Measurements from ENCODE around the gene SLC2A9. TPM values are rescaled to one million over a fixed set of nuclear protein-coding genes. Genes with fewer than 3 reads are reported as not detected.
A peak's percentile ranks its signal among the peaks of the same experiment; 100 is the strongest.
"Not testable (repeated sequence)": the region's sequence is repeated elsewhere in the genome, so short reads cannot be mapped to it uniquely, and the experiment has no call there.

Gene SLC2A9
- total RNA-seq, 2 experiments from 2014 or later: 0.77 to 1.6 TPM

DNA sequence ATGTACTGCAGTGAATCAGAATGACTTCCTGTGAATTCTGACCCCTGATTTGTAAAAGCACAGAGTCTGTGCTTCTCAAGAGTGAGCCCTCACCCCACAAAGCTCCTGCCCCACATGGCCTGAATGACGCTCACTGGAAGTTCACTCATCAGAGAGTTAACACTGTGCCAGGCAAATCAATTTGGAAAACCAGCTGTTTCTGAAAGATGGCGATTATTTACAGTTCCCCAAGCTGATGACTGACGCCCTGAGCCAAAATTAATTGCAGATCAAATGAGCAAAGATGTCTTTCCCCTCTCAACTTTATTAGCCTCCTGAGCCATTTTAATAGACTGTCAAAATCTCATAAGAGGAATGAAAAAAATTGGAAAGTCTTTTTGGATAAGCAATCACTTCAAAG is 118.0 kb downstream of the SLC2A9 start:
- H3K9me3 Mint-ChIP-seq: no peaks in the 10 kb centered on the region
- peaks cover 4% of the 10 kb centered on the region for H3K4me1 Mint-ChIP-seq

GRCh38 chr4:9901257-9901656 is 120.0 kb downstream of the SLC2A9 start:
- ATAC-seq (ENCODE audit: low read depth): no peak
- H3K36me3 Mint-ChIP-seq: no peaks in the 10 kb centered on the region
- no peak for DNase-seq
- peaks cover 4% of the 10 kb centered on the region for H3K4me1 Mint-ChIP-seq
- H3K9me3 Mint-ChIP-seq: no peaks in the 10 kb centered on the region
- H3K4me3 Mint-ChIP-seq: no peak overlapping the region
- peaks cover 3% of the 10 kb centered on the region for H3K27me3 Mint-ChIP-seq
- POLR2A ChIA-PET: no interaction called here
- no peak overlapping the region for H3K27ac Mint-ChIP-seq

More for the DNA sequence above, 118.0 kb downstream of the SLC2A9 start:
- H3K27me3 Mint-ChIP-seq: peaks cover 3% of the 10 kb centered on the region
- H3K4me3 Mint-ChIP-seq: no peak overlapping the region
- ATAC-seq (ENCODE audit: low read depth) (no peak), DNase-seq (no peak)
- POLR2A ChIA-PET: no interaction called here
- no peak overlapping the region for H3K27ac Mint-ChIP-seq
- H3K36me3 Mint-ChIP-seq: no peaks in the 10 kb centered on the region

GRCh38 chr4:9900633-9901032 is 120.7 kb downstream of the SLC2A9 start:
- ATAC-seq (ENCODE audit: low read depth); DNase-seq; H3K27ac Mint-ChIP-seq; POLR2A ChIA-PET; H3K36me3 Mint-ChIP-seq; H3K4me3 Mint-ChIP-seq; H3K4me1 Mint-ChIP-seq; H3K9me3 Mint-ChIP-seq; H3K27me3 Mint-ChIP-seq: not testable (repeated sequence)

- POLR2A ChIA-PET: interaction anchor here (0.5 kb wide), 1 partner anchor 139 kb away, joined by 4 read pairs; no protein-coding TSS in a partner anchor
- ATAC-seq (ENCODE audit: low read depth): no peak
- H3K9me3 Mint-ChIP-seq: no peaks in the 10 kb centered on the region
- H3K4me1 Mint-ChIP-seq: no peaks in the 10 kb centered on the region
- peaks cover 3% of the 10 kb centered on the region for H3K27me3 Mint-ChIP-seq
- H3K4me3 Mint-ChIP-seq: no peak overlapping the region
- H3K27ac Mint-ChIP-seq: no peak overlapping the region
- DNase-seq: no peak
- H3K36me3 Mint-ChIP-seq: no peaks in the 10 kb centered on the region
Observed at GRCh38 chr4:9899306-9900055, 121.8 kb downstream of the SLC2A9 start.

DNA sequence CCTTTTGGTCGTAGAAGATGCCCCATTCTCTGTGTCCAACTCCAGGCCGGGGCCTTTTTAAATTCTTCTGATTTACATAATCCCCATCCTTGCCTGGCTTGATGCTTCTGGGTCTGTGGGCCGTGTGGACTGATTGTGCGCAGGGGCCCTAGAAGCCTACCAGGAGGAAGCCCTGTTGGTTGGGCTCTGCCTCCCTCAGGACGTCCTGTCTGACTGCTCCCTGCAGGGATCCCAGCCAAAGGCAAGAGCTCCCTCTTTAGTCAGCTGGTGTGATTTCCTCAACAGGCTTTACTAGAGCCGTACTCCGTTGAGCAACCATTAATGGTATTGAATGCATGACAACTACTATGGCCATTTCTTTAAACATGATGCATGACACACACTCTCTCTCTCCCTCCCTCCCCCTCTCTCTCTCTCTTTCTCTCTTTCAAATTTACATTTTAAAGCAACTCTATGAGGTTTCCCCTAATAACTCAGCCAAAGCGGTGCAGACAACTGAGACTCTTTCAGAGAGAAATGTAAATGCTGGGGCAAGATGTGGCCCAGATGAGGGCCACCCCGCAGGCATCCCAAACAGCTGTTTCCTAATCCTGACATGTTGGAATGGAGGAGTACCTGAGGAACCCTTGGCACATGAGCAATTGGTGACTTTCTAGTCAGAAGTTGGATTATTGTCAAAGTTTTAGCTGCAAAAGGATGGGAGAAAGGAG is 122.5 kb downstream of the SLC2A9 start:
- Mint-ChIP-seq H3K27me3 (peaks cover 3% of the 10 kb centered on the region), H3K4me3 (no peak overlapping the region), H3K27ac (no peak overlapping the region), H3K4me1 (no peaks in the 10 kb centered on the region), H3K36me3 (no peaks in the 10 kb centered on the region), H3K9me3 (no peaks in the 10 kb centered on the region)
- DNase-seq (no peak), ATAC-seq (ENCODE audit: low read depth) (peak; percentile 54)
- POLR2A ChIA-PET: interaction anchor here (0.5 kb wide), 1 partner anchor 139 kb away, joined by 4 read pairs; no protein-coding TSS in a partner anchor

GRCh38 chr4:9895333-9895705 is 126.0 kb downstream of the SLC2A9 start:
- no peak for ATAC-seq (ENCODE audit: low read depth)
- Mint-ChIP-seq H3K4me1 (no peaks in the 10 kb centered on the region), H3K36me3 (no peaks in the 10 kb centered on the region), H3K27me3 (peaks cover 2% of the 10 kb centered on the region), H3K27ac (no peak overlapping the region), H3K4me3 (no peak overlapping the region), H3K9me3 (no peaks in the 10 kb centered on the region)
- POLR2A ChIA-PET: no interaction called here
- DNase-seq: no peak

- H3K27ac Mint-ChIP-seq: no peak overlapping the region
- no peak overlapping the region for H3K4me3 Mint-ChIP-seq
- POLR2A ChIA-PET: no interaction called here
- peaks cover 2% of the 10 kb centered on the region for H3K27me3 Mint-ChIP-seq
- no peak for ATAC-seq (ENCODE audit: low read depth)
- no peaks in the 10 kb centered on the region for H3K4me1 Mint-ChIP-seq
- H3K36me3 Mint-ChIP-seq: no peaks in the 10 kb centered on the region
- no peaks in the 10 kb centered on the region for H3K9me3 Mint-ChIP-seq
- no peak for DNase-seq
Observed at GRCh38 chr4:9894644-9895332, 126.5 kb downstream of the SLC2A9 start.

DNA sequence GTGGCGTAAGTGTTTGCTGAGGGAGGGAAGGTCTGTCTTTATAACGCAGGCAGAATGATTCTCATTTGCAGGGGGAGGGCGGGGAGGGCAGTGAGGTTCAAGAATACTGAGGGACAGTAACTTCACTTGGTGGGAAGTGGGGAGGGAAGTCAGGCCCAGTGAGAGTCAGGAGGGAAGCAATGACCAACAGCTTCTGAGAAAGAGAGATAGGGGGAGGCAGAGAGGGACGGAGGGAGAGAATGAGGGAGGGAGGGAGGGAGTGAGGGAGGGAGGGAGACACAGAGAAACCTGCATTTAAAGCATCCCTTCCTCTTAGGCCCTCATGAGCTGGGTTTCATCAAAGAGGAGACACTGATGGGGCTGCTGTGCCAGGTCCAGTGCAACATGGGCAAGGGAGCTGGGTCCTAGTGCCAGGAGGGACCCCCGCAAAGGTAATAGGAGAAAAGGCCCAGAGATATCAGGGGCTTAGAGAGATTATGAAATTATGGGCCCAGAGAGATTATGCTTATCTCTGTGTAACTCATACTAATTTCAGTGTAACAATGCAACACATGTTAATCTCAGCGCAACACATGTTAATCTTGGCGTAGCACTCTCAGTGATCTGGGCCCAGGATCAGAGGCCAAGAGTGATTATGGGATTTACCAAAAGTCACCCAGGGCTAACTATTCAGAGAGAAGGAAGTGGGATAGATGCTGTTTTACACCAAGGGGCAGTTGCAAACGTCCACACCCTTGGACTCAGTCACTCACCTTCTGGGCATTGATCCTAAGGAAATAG is 127.8 kb downstream of the SLC2A9 start:
- Mint-ChIP-seq H3K4me1 (no peaks in the 10 kb centered on the region), H3K4me3 (no peak overlapping the region), H3K9me3 (no peaks in the 10 kb centered on the region), H3K27ac (no peak overlapping the region), H3K27me3 (peaks cover 2% of the 10 kb centered on the region), H3K36me3 (no peaks in the 10 kb centered on the region)
- POLR2A ChIA-PET: no interaction called here
- DNase-seq: no peak
- no peak for ATAC-seq (ENCODE audit: low read depth)

GRCh38 chr4:9891740-9892139 is 129.6 kb downstream of the SLC2A9 start:
- peaks cover 2% of the 10 kb centered on the region for H3K27me3 Mint-ChIP-seq
- no peak overlapping the region for H3K27ac Mint-ChIP-seq
- no peaks in the 10 kb centered on the region for H3K36me3 Mint-ChIP-seq
- DNase-seq (no peak), ATAC-seq (ENCODE audit: low read depth) (no peak)
- no peaks in the 10 kb centered on the region for H3K4me1 Mint-ChIP-seq
- H3K9me3 Mint-ChIP-seq: no peaks in the 10 kb centered on the region
- no peak overlapping the region for H3K4me3 Mint-ChIP-seq
- POLR2A ChIA-PET: no interaction called here

- H3K4me1 Mint-ChIP-seq: no peaks in the 10 kb centered on the region
- no peak overlapping the region for H3K27ac Mint-ChIP-seq
- no peaks in the 10 kb centered on the region for H3K36me3 Mint-ChIP-seq
- POLR2A ChIA-PET: no interaction called here
- DNase-seq: no peak
- no peaks in the 10 kb centered on the region for H3K9me3 Mint-ChIP-seq
- no peak for ATAC-seq (ENCODE audit: low read depth)
- H3K27me3 Mint-ChIP-seq: peaks cover 2% of the 10 kb centered on the region
- no peak overlapping the region for H3K4me3 Mint-ChIP-seq
Observed at GRCh38 chr4:9891056-9891455, 130.2 kb downstream of the SLC2A9 start.

DNA sequence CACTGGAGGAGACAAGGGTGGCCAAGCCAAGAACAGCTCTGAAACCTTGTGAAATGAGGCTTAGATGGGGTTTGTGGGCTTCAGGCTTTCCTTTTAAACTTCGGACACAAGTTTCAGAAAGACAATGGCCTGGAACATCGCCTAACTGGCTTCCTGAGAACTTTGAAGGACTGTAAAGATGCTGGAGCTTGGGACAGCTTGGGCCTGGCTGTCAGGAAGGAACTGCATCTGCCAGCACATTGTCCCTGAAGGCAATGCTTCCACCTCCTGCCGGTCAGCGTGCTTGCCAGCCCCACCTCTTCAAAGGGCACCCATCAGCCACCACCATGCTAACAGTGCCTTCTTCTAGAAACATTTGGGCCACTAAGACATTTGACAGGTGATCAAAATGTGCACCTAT is 132.0 kb downstream of the SLC2A9 start:
- H3K27ac Mint-ChIP-seq: no peak overlapping the region
- DNase-seq (no peak), ATAC-seq (ENCODE audit: low read depth) (no peak)
- H3K4me1 Mint-ChIP-seq: no peaks in the 10 kb centered on the region
- no peaks in the 10 kb centered on the region for H3K36me3 Mint-ChIP-seq
- POLR2A ChIA-PET: no interaction called here
- no peaks in the 10 kb centered on the region for H3K9me3 Mint-ChIP-seq
- H3K4me3 Mint-ChIP-seq: no peak overlapping the region
- H3K27me3 Mint-ChIP-seq: peaks cover 2% of the 10 kb centered on the region

DNA sequence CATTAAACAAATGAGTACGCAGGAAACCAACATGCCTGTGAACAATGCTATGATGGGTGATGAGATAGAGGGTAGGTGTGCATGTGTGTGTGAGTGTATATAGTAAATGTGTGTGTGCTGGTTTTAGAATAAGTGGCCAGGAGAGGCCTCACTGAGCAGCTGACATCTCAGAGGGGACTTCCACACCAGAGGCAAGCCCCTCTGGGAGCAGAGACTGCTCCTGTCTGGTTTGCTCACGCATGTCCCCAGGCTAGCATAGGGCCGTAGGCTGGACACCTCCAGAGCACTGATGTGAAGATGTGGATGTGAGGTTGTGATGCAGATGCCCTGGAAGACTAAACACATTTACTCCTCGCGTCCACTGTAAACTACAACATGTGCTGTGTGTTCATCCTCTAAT is 135.3 kb downstream of the SLC2A9 start:
- no peaks in the 10 kb centered on the region for H3K27me3 Mint-ChIP-seq
- no peaks in the 10 kb centered on the region for H3K36me3 Mint-ChIP-seq
- no peak overlapping the region for H3K27ac Mint-ChIP-seq
- ATAC-seq (ENCODE audit: low read depth) (no peak), DNase-seq (no peak)
- no peak overlapping the region for H3K4me3 Mint-ChIP-seq
- H3K9me3 Mint-ChIP-seq: no peaks in the 10 kb centered on the region
- POLR2A ChIA-PET: no interaction called here
- H3K4me1 Mint-ChIP-seq: no peaks in the 10 kb centered on the region

GRCh38 chr4:9880406-9881197 is 140.7 kb downstream of the SLC2A9 start:
- DNase-seq (no peak), ATAC-seq (ENCODE audit: low read depth) (no peak)
- no peak overlapping the region for H3K4me3 Mint-ChIP-seq
- POLR2A ChIA-PET: no interaction called here
- peaks cover 4% of the 10 kb centered on the region for H3K4me1 Mint-ChIP-seq
- H3K9me3 Mint-ChIP-seq: no peaks in the 10 kb centered on the region
- no peaks in the 10 kb centered on the region for H3K36me3 Mint-ChIP-seq
- peaks cover 5% of the 10 kb centered on the region for H3K27me3 Mint-ChIP-seq
- H3K27ac Mint-ChIP-seq: no peak overlapping the region
